HG02759 (cell line): ENCODE measurements around the gene NKX6-2.

ENCODE experiments used
- ATAC-seq: cut with Tn5 transposase; IDR thresholded peaks from one replicate; pipeline ENCODE4 v1.9.1; 2021; ENCODE audit warnings: mild to moderate bottlenecking, moderate library complexity; ENCODE audit not compliant: unreplicated experiment

NKX6-2 gene

GRCh38 chr10:132762267-132762666 lies 23.7 kb downstream of the NKX6-2 start:
- no peak for ATAC-seq

- ATAC-seq = no peak
Observed at GRCh38 chr10:132761395-132762060, 24.4 kb downstream of the NKX6-2 start.

- no peak for ATAC-seq
Observed at GRCh38 chr10:132758865-132759264, 27.1 kb downstream of the NKX6-2 start.

- no peak for ATAC-seq
Observed at GRCh38 chr10:132757171-132757570, 28.8 kb downstream of the NKX6-2 start.

- no peak for ATAC-seq
Observed at GRCh38 chr10:132756591-132756990, 29.4 kb downstream of the NKX6-2 start.

GRCh38 chr10:132755166-132755711 lies 30.7 kb downstream of the NKX6-2 start:
- ATAC-seq = no peak

GRCh38 chr10:132754071-132754470 lies 31.9 kb downstream of the NKX6-2 start:
- no peak for ATAC-seq

GRCh38 chr10:132753596-132753995 lies 32.4 kb downstream of the NKX6-2 start:
- ATAC-seq = no peak

GRCh38 chr10:132752961-132753360 lies 33.0 kb downstream of the NKX6-2 start:
- no peak for ATAC-seq

GRCh38 chr10:132752378-132752777 lies 33.6 kb downstream of the NKX6-2 start:
- ATAC-seq = no peak

- ATAC-seq = no peak
Observed at GRCh38 chr10:132750936-132751335, 35.0 kb downstream of the NKX6-2 start.

- ATAC-seq = no peak
Observed at GRCh38 chr10:132749371-132749795, 36.6 kb downstream of the NKX6-2 start.

- ATAC-seq = no peak
Observed at GRCh38 chr10:132748545-132749370, 37.2 kb downstream of the NKX6-2 start.

GRCh38 chr10:132748135-132748534 lies 37.8 kb downstream of the NKX6-2 start:
- ATAC-seq = no peak

GRCh38 chr10:132746801-132747625 lies 38.9 kb downstream of the NKX6-2 start:
- no peak for ATAC-seq

GRCh38 chr10:132746386-132746785 lies 39.6 kb downstream of the NKX6-2 start:
- no peak for ATAC-seq

- ATAC-seq = no peak
Observed at GRCh38 chr10:132745971-132746370, 40.0 kb downstream of the NKX6-2 start.

- ATAC-seq = no peak
Observed at GRCh38 chr10:132745511-132745910, 40.4 kb downstream of the NKX6-2 start.

GRCh38 chr10:132744839-132745238 lies 41.1 kb downstream of the NKX6-2 start:
- no peak for ATAC-seq

GRCh38 chr10:132743925-132744490 lies 41.9 kb downstream of the NKX6-2 start:
- ATAC-seq = no peak
